HepG2 (cell line): Measurements from ENCODE around the gene ZNF764. TPM values are rescaled to one million over a fixed set of nuclear protein-coding genes. Genes with fewer than 3 reads are reported as not detected.

Experiments
- BORCS8-MEF2B ChIP-seq: sonication (generic); formaldehyde crosslinking; IDR thresholded peaks from 2 replicates; pipeline ENCODE4 v1.8.0; 2022; ENCODE audit warnings: mild to moderate bottlenecking, missing genetic modification reagents
- DBP ChIP-seq: sonication (generic); formaldehyde crosslinking; IDR thresholded peaks from 2 replicates; pipeline ENCODE4 v1.4.0; 2020; ENCODE audit warnings: missing genetic modification reagents; ENCODE audit errors: not compliant biosample characterization
- DRAP1 ChIP-seq: IDR thresholded peaks from 2 replicates; pipeline ENCODE4 v1.6.1; 2016; ENCODE audit warnings: missing genetic modification reagents, missing compliant biosample characterization
- ELF3 ChIP-seq: IDR thresholded peaks from 2 replicates; pipeline ENCODE4 v1.6.1; 2016; ENCODE audit warnings: missing genetic modification reagents, missing compliant biosample characterization
- ERF ChIP-seq: IDR thresholded peaks from 2 replicates; pipeline ENCODE4 v1.6.1; 2018; ENCODE audit warnings: missing biosample characterization, missing genetic modification reagents
- FOXJ3 ChIP-seq: sonication (generic); formaldehyde crosslinking; IDR thresholded peaks from 2 replicates; pipeline ENCODE4 v1.4.0; 2020; ENCODE audit warnings: missing genetic modification reagents, mild to moderate bottlenecking, borderline replicate concordance
- HOXA3 ChIP-seq: sonication (generic); formaldehyde crosslinking; IDR thresholded peaks from 2 replicates; pipeline ENCODE4 v1.5.0; 2020; ENCODE audit warnings: missing genetic modification reagents
- IRF9 ChIP-seq: sonication (generic); formaldehyde crosslinking; IDR thresholded peaks from 2 replicates; pipeline ENCODE4 v1.8.0; 2022; ENCODE audit warnings: missing genetic modification reagents, mild to moderate bottlenecking, borderline replicate concordance
- KDM5A ChIP-seq: fragments of 200-600 bp; sonication (generic); IDR thresholded peaks from 2 replicates; pipeline ENCODE4 v1.7.0; 2018; ENCODE audit warnings: antibody characterized with exemption, mild to moderate bottlenecking, low read length, borderline replicate concordance
- NR0B2 ChIP-seq: sonication (generic); formaldehyde crosslinking; IDR thresholded peaks from 2 replicates; pipeline ENCODE4 v1.4.0; 2020; ENCODE audit warnings: mild to moderate bottlenecking, missing genetic modification reagents
- NR1H2 ChIP-seq: sonication (generic); formaldehyde crosslinking; IDR thresholded peaks from 2 replicates; pipeline ENCODE4 v1.8.1; 2022; ENCODE audit warnings: low read depth, missing genetic modification reagents, borderline replicate concordance
- PAWR ChIP-seq: sonication (generic); formaldehyde crosslinking; IDR thresholded peaks from 2 replicates; pipeline ENCODE4 v1.4.0; 2020; ENCODE audit warnings: missing genetic modification reagents, mild to moderate bottlenecking, borderline replicate concordance
- RARA ChIP-seq: IDR thresholded peaks from 2 replicates; pipeline ENCODE4 v1.6.1; 2016; ENCODE audit warnings: missing genetic modification reagents, missing compliant biosample characterization
- SMAD9 ChIP-seq: sonication (generic); formaldehyde crosslinking; IDR thresholded peaks from 2 replicates; pipeline ENCODE4 v1.5.1; 2020; ENCODE audit warnings: mild to moderate bottlenecking, missing genetic modification reagents
- SMYD3 ChIP-seq: sonication (generic); formaldehyde crosslinking; IDR thresholded peaks from 2 replicates; pipeline ENCODE4 v1.8.1; 2023; ENCODE audit warnings: mild to moderate bottlenecking, missing genetic modification reagents
- TEAD2 ChIP-seq: sonication (generic); formaldehyde crosslinking; IDR thresholded peaks from 2 replicates; pipeline ENCODE4 v1.9.0; 2021; ENCODE audit warnings: missing genetic modification reagents
- ZBTB7B ChIP-seq: sonication (generic); formaldehyde crosslinking; IDR thresholded peaks from 2 replicates; pipeline ENCODE4 v1.4.0; 2020; ENCODE audit warnings: missing genetic modification reagents
- ZNF24 ChIP-seq: fragments of 450-650 bp; IDR thresholded peaks from 2 replicates; pipeline ENCODE4 v1.6.1; 2017; ENCODE audit warnings: antibody characterized with exemption, mild to moderate bottlenecking
- ZNF564 ChIP-seq: sonication (generic); formaldehyde crosslinking; IDR thresholded peaks from 2 replicates; pipeline ENCODE4 v1.8.1; 2023; ENCODE audit warnings: mild to moderate bottlenecking, missing genetic modification reagents
- ZNF567 ChIP-seq: sonication (generic); formaldehyde crosslinking; IDR thresholded peaks from 2 replicates; pipeline ENCODE4 v1.8.1; 2023; ENCODE audit warnings: mild to moderate bottlenecking, missing genetic modification reagents, borderline replicate concordance
- ZNF704 ChIP-seq: sonication (generic); formaldehyde crosslinking; IDR thresholded peaks from 2 replicates; pipeline ENCODE4 v1.8.1; 2023; ENCODE audit warnings: mild to moderate bottlenecking, inconsistent platforms, moderate library complexity, missing genetic modification reagents, borderline replicate concordance
- ZNF770 ChIP-seq: sonication (generic); formaldehyde crosslinking; IDR thresholded peaks from 2 replicates; pipeline ENCODE4 v1.5.0; 2020; ENCODE audit warnings: mild to moderate bottlenecking, missing genetic modification reagents
- ZNF781 ChIP-seq: sonication (generic); formaldehyde crosslinking; IDR thresholded peaks from 2 replicates; pipeline ENCODE4 v1.5.1; 2020; ENCODE audit warnings: borderline replicate concordance, mild to moderate bottlenecking, missing genetic modification reagents; ENCODE audit errors: not compliant biosample characterization
- polyA plus RNA-seq, 8 experiments: library from polyadenylated mRNA; depleted of rRNA in 3 of 8; stranded (reverse) in 7 of 8; unstranded in 1 of 8; fragments of >200 nt; fragmentation: Illumina TruSeq in 4 of 8; extraction: Trizol in 4 of 8; gene quantifications; 2 replicates each; pipeline versions ENCODE4 v1.2.1 to v1.2.3, GENCODE V29; 2011 to 2016; ENCODE audit warnings: low read depth in 4 of 8, missing spikeins in 1 of 8, mixed read lengths in 1 of 8; ENCODE audit not compliant: insufficient read depth in 1 of 8
- total RNA-seq, 5 experiments: library from RNA; depleted of rRNA; stranded (reverse); fragments of >200 nt; fragmentation: Illumina TruSeq; extraction: Trizol; gene quantifications; 2 replicates each; pipeline ENCODE4 v1.2.3, GENCODE V29; 2016; ENCODE audit warnings: low read depth in 1 of 5

The ZNF764 gene
- total and polyA plus RNA-seq, 2 of the 13 experiments (the other 11 are each of a cell fraction or from before 2014, with no cell fraction given): 4.1 to 9.1 TPM

- TF ChIP-seq SMAD9 (CRISPR knock-in tag): no peak
- TF ChIP-seq TEAD2 (CRISPR knock-in tag): no peak
- no peak for TF ChIP-seq KDM5A
- TF ChIP-seq FOXJ3 (CRISPR knock-in tag): no peak
- TF ChIP-seq ZNF564 (CRISPR knock-in tag): 0 out of 2 replicates have a peak, but pooled peaks have one; percentile 48
- no peak for TF ChIP-seq DBP (CRISPR knock-in tag)
- TF ChIP-seq HOXA3 (CRISPR knock-in tag): peak; percentile 85
- TF ChIP-seq ZNF24: no peak
- TF ChIP-seq PAWR (CRISPR knock-in tag): no peak
- TF ChIP-seq IRF9 (CRISPR knock-in tag): peak; percentile 81; the same call in 1 of the 2 replicates
- peak; percentile 71 for TF ChIP-seq ELF3
- peak; percentile 67; the same call in 1 of the 2 replicates for TF ChIP-seq ERF (CRISPR knock-in tag)
- TF ChIP-seq ZNF781 (CRISPR knock-in tag): peak; percentile 76
- TF ChIP-seq ZNF567 (CRISPR knock-in tag): no peak; the same call in 1 of the 2 replicates
- TF ChIP-seq NR0B2 (CRISPR knock-in tag): no peak
- TF ChIP-seq ZNF704 (CRISPR knock-in tag): 0 out of 2 replicates have a peak, but pooled peaks have one; percentile 69
- TF ChIP-seq ZNF770: peak; percentile 30; the same call in 1 of the 2 replicates
- 0 out of 2 replicates have a peak, but pooled peaks have one; percentile 58 for TF ChIP-seq ZBTB7B (CRISPR knock-in tag)
- peak; percentile 49; the same call in 1 of the 2 replicates for TF ChIP-seq BORCS8-MEF2B (CRISPR knock-in tag)
- TF ChIP-seq SMYD3: no peak
- TF ChIP-seq DRAP1 (CRISPR knock-in tag): 0 out of 2 replicates have a peak, but pooled peaks have one; percentile 29
- TF ChIP-seq NR1H2 (CRISPR knock-in tag): no peak
- TF ChIP-seq RARA: peak; percentile 53
Observed at GRCh38 chr16:30535777-30536190, 22.4 kb downstream of the ZNF764 start (continued).
